NOMO-1 (cell line): ENCODE data around the gene EGFLAM.
A peak's percentile ranks its signal among the peaks of the same experiment; 100 is the strongest.

Experiments used
- DNase-seq, 2 experiments: peaks; one replicate each; lab custom pipeline; 2025; ENCODE audit not compliant: unreplicated experiment in 2 of 2; lab: John Stamatoyannopoulos, UW

Gene EGFLAM

DNA sequence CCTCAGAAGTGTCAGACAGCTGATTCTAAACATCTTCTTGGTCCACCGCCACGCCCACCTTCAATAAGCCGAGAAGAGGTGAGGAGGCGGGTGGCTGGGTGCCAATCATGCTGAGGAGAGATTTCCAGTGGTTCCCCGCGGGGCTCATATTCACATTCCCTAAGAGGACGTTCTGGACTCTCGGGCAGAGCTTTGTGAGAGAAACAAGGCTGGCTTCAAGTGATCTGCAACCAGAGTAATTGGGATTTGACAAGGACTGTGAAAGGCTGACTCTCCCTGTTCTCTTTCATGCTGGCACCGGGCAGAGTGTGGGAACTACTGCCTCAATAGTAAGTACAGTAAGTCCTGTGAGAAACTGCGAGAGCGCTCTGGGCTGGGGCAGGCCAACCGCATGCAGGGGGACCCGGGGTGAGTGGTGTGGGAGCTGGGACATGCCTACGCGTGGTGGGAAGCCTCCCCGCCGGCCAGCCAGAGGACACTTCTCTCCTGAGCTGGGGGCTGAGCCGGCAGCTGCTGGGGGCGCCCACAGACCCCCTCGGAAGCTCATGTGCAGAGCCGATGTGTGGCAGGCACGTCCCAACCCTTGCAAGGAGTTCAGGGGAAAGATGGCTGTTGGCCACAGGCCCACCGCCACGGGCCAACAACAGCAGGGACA is 187.1 kb downstream of the EGFLAM start:
- DNase-seq = no peak

DNA sequence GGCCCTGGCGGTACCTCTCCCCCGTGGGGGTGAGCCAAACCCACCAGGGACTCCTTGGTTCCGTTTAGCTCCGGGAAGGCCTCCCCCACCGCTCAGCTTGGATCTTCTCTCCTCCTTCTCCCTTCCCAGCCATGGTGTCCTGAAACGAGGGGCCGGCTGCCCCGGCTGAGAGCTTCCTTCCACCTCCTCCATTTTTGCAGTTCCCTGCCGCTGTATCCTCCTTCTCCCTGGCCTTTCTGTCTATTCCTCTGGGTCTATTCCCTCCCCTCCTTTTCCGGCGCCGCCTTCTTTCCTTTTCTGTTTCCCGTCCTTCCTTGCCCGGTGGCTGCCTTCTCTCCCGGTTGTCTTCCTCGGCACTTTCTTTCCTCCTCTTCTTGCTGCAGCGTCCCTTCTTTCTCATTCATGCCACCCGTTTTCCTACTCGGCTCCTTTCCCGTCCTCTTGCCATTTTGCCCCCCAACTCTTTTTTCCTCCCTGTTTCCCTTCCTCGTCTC is 187.7 kb downstream of the EGFLAM start:
- DNase-seq = no peak

DNA sequence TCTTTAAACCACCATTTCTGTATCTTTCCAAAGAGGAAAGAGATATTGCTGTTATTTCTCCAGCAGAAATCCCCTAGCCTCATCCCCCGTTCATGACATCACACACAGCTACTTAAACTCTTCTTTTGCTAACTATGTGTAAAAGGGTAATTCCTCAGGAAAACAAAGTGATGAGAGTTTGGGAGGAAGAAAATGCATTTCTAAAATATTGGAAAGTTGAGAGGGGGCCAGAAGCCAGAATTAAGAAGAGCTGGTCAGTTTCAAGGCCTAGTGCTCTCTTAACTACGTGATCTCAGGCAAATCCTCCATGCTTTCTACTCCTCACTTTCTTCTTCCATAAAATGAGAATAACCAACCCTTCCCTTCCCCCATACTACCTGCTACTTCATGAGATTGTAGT is 188.7 kb downstream of the EGFLAM start:
- DNase-seq = no peak

DNA sequence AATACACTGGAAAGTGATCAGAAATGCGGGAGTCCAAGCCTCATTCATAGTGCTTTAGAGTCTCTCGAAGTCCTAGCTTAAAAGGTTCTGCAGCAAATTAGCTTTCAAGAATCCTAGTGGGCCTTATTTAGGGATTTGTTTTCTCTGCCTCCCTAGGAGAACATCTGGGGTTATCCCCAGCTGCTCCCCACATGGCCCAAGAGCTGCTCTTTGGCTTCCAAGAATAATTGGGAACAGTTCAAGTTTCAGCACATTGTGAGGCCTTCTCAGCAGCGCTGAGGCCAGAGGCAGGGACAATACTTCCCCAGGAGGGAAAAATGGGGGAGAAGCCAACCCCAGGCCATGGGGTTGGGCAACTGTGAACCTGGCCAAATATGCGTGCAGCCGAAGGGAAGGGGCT is 189.4 kb downstream of the EGFLAM start:
- no peak for DNase-seq

DNA sequence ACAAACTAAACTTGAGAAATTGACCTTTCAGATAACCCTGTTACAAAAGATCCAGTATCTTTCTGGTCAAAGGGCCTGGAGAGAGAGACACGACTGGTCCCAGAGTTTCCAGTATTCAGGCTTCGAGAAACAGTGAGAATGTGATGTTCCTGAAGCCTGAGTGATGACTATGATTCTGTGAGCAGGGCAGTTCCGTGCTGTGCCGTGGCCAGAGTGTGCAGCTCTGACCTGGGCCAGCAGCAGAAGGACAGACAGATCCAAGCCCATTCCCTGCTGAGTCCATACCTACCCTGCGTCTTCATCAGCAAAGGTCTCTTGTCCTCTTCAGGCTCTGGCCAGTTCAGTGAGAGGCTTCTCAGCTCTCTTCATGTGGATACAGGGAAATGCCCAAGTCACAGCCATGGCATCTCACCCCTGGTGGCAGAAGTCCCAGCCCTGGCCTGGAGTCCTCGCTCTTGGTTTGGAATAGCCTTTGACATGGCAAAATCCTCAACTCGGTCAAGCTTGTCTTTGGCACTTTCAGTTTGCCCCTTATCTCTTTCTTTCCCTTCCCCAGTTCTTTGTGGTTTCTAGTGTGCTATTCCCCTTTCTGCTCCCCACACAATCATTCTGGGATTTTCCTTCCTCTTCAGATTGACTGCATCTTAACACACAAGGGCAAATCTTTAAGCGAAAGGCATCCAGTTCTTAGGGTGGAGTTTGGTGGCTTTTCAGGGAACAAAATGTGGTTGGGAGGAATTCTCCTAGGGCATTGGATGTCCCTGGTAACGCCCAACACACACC is 190.4 kb downstream of the EGFLAM start:
- no peak for DNase-seq

DNA sequence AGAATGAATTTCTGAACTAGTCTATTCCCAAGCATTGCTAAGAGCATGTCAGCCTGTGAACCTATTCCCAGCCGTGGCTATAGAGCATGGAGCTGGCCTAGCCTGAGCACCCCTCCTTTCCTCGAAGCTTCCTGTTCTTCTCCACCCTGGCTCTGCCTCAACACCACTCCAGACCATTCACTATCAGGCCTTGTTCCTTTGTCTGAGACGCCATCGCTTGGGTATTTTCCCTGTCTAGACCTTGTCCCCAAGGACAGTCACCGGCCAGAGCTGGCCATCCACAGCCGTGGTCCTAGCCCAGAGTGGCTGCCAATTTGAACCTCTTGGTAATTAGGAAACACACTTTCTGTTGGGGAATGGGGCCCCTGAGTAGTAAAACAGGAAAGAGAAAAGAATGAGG is 192.3 kb downstream of the EGFLAM start:
- no peak for DNase-seq

DNA sequence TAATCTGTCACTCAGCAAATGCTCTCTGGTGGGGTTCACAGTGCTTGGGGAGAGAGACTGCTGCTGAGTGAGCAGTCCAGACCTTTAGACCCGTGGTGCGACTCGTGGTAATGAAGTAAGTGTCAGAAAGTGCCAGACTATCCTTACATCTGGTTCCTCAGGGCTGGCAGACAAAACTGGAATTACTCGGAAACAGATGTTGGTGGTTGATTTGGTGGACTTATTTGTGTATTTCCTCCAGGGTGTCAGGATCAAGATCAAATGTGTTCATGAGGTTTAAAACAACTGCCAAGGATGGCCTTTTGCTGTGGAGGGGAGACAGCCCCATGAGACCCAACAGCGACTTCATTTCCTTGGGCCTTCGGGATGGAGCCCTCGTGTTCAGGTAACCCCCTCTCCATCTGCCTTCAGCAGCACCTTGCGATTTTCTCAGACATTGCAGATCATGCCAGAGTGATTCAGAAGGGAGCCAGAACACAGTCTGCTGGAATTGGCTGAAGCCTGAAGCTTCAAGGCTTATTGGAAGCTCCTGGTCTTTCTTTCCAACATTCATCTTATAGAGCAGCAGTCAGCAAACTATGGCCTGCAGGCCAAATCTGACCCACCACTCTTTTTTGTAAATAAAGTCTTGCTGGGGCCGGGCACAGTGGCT is 192.8 kb downstream of the EGFLAM start:
- DNase-seq = no peak

DNA sequence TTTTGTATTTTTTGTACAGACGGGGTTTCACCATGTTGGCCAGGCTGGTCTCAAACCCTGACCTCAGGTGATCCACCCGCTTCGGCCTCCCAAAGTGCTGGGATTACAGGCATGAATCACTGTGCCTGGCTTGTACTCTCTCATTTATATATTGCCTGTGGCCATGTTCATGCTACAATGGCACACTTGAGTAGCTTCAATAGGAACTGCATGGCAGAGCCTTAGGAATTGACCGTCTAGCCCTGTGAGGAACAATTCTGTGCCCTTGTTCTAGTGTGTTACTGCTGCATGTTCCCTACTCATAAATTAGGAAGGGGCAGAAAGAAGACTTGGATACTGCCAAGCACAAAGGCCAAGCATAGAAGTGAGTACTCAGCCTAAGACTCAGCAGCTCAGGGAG is 193.8 kb downstream of the EGFLAM start:
- DNase-seq = no peak

DNA sequence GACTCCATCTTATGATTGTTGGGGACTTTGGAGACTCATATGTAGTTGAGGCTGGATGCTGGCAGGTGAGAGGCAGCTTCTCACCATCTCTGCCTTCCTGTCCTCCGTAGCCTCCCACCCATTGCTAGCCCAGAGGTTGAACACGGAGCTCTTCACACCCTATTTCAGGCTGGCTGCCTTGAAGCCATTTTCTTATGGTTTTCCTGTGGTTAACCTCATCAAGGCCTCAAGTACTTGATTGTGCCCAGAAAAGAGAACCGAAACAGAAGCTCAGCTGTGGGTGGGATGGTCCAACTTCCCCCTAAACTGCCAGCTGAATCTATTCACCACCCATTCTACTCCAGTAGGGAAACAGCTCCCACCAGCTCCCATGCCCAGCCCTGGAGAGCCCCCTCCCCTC is 195.1 kb downstream of the EGFLAM start:
- DNase-seq = peak; percentile 100

DNA sequence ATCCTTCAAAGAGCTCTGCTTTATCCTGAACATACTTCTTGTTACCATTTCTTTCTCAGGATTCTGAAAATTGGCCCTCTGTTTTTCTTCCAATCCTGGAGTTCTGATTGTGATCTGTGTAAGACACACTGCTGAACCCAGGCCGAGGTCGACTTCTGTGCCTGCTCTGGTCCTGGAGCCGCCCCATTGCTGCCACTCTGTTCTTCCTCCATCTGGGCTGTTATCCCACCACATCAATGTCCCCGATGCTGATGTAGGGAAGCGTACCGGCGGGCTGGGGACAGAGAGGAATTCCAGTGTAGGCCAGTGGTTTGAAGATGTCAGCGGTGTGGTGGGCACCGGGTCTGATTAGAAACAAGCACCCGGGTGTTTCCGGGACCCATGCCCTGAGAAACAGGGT is 195.6 kb downstream of the EGFLAM start:
- no peak for DNase-seq

DNA sequence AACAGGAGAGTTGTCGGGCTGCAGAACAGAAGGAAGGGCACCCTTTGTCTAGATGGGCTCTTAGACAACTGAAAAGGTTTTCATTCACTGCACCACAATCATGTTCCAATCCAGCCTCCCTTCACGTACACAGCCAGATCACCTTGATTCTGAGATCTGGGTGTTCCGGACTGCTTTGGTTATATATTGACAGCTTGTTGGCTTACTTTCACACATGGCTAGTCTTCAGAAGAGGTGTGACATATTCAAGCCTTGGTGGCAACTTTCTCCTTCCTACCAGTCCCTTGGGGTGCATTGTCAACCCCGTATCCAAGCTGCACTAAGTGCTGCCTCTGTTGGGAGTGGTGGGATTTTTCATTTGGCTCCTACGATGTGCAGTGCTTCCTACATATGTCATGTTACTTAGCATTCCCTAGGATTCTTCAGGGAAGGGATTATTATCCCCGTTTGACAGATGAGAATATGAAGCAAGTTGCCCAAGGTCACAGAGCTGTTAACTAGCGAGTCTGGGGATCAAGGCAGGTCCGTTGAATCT is 197.5 kb downstream of the EGFLAM start:
- no peak for DNase-seq

DNA sequence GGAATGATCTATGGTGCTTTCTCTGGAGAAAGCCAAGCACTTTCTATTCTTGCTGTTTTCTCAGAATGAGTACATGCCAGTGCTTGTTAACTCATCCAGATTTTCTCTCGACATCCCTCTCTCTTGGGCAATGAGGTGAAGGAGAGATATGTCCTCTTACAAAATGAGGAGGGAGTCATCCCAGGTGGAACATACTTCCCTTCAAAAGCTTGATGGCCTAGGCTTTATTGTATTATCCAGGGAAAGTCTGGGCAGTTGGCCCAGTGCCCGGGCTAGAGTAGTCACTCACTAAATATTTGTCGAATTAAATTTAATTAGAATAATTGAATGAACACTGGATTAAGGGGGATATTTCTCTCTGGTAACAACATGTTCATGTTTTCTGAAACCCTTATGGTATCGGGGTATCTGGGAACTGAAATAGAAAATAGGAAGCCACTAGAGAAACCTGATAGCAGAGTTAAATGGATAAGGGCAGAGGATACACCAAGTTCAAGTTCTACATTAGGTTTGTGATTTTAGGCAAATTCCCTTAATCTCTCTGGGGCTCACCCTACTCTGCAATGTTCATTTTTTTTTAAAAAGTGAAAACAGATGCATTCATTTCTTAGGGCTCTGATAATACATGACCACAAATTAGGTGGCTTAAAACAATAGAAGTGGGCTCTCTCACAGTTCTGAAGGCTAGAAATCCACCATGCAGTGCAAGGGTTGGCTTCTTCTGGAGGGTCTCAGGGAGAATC is 198.5 kb downstream of the EGFLAM start:
- DNase-seq = no peak

DNA sequence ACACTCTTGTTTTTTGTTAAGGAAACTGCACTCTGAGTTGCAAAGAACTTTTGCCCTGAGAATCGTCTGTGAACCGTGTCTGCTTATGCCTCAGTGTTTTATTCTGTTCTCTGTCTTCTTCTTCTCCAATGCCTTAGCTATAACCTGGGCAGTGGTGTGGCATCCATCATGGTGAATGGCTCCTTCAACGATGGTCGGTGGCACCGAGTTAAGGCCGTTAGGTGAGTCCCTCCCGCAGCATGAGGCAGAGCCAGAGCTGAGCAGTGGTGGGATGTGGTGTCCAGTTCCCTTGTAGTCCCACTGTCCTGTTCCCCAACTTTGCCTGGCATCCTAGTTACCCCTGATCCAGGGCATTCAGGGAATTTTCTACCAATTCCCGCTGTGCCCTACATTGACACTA is 199.8 kb downstream of the EGFLAM start:
- DNase-seq = no peak

DNA sequence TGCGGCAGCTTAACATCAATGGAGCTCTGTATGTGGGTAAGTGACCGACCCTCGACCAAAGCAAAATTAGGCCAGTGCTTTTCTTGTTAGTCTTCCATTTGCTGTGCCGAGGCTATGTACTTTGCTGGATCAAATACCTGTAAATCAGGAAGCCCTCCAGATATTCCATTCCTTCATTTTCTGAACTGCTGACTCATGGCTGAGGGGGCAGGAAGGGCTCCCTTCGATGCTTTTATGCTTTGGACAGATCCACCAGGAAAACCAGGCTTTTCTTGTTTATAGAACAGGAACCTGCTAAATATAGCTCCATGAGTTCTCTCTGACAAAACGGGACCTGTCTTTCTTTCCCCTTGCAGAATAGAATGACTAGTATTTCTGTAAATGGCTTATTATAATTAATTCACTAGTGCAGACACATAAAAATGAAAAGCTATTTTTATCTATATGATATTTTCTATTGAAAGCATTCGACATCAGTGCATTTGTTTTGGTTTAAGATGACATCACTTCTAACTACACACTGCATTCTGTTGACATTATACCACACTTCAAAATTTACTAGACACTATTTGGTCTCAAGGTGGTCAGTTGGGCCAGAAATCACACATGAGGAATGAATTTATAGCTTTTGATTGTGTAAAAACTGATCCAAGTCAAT is 204.7 kb downstream of the EGFLAM start:
- no peak for DNase-seq

DNA sequence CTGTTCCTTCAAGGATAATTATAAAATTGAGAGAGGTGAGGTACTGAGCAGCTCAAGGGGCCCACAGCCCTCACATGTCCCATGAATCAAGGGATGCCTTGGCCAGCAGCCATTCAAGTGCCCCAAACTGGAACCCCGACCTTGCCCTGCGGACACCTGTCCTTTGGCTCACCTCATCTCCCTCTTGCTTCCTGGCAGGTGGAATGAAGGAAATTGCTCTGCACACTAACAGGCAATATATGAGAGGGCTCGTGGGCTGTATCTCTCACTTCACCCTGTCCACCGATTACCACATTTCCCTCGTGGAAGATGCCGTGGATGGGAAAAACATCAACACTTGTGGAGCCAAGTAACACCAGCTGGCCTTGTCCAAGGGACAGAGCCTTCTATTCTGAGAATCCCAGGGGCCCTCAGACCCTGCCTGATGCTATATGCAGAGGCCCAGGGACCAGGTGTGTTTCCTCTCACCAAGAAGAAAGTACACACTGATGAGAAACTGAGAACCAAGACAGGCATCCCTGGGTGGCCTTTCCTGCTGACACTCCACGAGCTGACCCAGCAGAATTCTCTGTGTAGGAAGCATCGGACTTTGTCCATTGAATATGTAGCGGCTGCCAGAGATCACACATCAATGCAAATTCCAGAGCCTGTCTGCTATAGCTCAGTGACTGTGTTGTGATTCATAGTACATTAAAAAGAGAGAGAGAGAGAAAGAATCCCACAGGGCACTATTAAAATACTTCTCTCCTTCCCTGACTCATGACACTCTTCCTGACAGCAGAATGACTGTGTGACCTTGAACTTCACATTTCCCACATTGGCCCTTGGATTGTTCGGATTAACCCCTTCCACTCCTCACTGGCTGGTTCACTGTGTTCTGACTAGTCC is 205.5 kb downstream of the EGFLAM start:
- DNase-seq = no peak

DNA sequence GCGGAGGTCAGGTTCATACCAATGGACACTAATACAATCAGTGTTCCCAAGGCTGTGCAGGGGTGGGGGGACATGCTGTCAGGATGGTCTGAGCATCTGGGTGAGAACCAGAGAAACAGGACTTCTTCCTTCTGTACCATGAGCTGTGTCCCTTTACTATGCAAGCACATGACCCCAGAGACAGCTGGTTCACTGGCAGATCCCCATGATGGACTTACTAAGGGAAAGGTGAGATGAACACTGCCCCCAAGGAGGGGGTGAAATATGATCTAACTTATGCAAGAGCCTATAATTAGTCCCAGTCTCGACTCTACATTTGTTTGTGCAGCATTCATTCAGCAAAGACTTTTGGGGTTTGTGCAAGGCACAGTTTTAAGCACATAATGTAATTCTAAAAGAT is 206.7 kb downstream of the EGFLAM start:
- DNase-seq = no peak

DNA sequence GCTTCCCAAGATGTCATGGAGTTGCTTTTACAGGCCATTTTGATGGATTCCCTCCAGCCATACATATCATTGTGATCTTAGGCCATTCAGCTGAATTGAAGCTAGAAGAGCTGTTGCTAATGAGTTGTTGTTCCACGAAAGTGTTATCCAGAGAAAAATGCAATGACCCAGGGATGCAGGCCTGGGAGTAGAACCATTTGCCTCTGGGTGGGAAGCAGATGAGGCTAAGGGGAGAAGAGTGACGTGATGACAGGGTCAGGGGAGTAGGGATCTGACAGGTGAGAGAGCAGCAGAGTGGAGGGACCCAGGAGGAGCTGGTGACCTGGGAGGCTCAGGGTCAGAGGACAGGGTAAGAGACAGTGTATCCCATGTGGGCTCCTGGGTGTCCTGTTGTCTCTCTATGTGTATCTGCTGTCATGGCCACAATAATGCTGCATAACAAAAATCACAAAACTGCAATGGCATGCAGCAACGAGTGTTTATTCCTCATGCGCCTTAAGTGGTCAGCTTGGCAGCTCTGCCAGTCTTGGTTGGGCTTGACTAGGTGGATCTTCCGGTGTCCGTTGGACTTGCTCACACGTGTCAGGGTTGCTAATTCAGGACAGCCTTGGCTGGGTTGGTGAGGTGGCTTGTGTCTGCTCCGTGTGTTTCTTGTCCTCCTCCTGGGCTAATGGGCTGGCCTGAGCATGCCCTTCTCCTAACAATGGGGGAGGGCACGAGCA is 207.5 kb downstream of the EGFLAM start:
- no peak for DNase-seq

DNA sequence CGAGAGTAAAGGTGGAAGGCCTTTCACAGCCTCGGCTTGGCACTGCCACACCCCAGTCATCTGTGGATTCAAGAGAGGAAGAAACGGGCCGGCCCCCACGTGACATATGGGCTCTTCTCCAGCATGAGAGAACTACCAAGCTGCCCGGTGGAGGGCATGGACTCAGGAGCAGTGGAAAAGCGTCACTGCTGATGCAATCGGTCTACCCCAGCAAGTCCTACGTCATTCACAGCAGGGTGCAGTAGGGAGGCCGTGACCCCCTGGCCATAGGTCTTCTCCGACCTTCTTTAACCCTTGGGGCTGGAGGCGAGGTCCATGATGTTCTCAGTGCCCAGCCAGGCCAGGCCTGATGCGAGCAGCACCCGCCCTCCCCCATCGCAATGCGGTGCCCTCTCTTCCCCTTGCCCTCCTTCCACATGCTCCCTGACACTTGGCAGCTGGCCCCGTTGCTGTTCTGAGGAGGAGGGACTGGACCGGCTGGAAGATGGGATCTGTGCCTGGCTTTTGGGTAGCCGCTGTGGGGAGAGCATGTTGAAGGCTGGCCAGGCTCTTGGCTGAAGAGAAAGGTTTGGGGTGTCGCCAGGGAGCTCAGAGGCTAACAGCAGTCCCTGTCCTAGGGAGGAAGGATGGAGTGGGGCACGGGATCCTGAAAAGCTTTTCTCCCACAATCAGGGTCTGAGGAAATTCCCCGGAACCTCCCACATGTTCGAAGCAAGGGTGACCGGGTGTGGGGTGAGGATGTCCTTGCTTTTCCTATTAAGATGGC is 208.2 kb downstream of the EGFLAM start:
- DNase-seq = no peak
